ENCODE results near the gene CYB5B. TPM values are rescaled to one million over a fixed set of nuclear protein-coding genes. Genes with fewer than 3 reads are reported as not detected.

CYB5B gene
- total and polyA plus RNA-seq, 4 donors, result 38.7 to 86.3 (median 45.8) TPM

GRCh38 chr16:69485816-69486215, 61.4 kb downstream of the CYB5B start:
- no peak overlapping the region for H3K4me3 ChIP-seq (ENCODE audit: low read depth in 1 of 3, low read length in 3 of 3)
- H3K27ac ChIP-seq (ENCODE audit: low read depth in 1 of 2, low read length in 2 of 2), result no peak overlapping the region
- DNase-seq (ENCODE audit: low spot score), result no peak
- TF ChIP-seq GABPA (IDR thresholded peaks at IDR 0.05 in 1 of 2, conservative IDR thresholded peaks at IDR 0.05 in 1 of 2) (no peak), HNF4G (IDR thresholded peaks at IDR 0.05) (no peak), HNF4A (conservative IDR thresholded peaks at IDR 0.05) (no peak), FOXA2 (IDR thresholded peaks at IDR 0.05) (no peak), FOXA1 (IDR thresholded peaks at IDR 0.05) (no peak), JUND (IDR thresholded peaks at IDR 0.05) (no peak), ATF3 (IDR thresholded peaks at IDR 0.05) (no peak), MAX (IDR thresholded peaks at IDR 0.05) (no peak), NR2F2 (IDR thresholded peaks at IDR 0.05) (no peak), SP1 (IDR thresholded peaks at IDR 0.05) (no peak), YY1 (IDR thresholded peaks at IDR 0.05) (no peak), EGR1 (IDR thresholded peaks at IDR 0.05; ENCODE audit: low read depth in 2 of 2) (no peak), REST (IDR thresholded peaks at IDR 0.05) (no peak), RXRA (IDR thresholded peaks at IDR 0.05) (no peak)
- H3K9me3 ChIP-seq (ENCODE audit: control insufficient read depth in 4 of 4, low read length in 3 of 4), result no peaks in the 10 kb centered on the region
- H3K4me1 ChIP-seq (ENCODE audit: control insufficient read depth in 4 of 4, insufficient read depth in 4 of 4, low read length in 3 of 4), result peaks cover 0 to 10% (median 0%) of the 10 kb centered on the region in 4 donors
- WGBS, result 93% methylated on average over 6 of the region's 6 CpGs
- no peaks in the 10 kb centered on the region for H3K27me3 ChIP-seq (ENCODE audit: control insufficient read depth in 4 of 4, insufficient read depth in 4 of 4, low read length in 3 of 4)
- no peaks in the 10 kb centered on the region for H3K36me3 ChIP-seq (ENCODE audit: control insufficient read depth in 4 of 4, insufficient read depth in 3 of 4, low read depth in 1 of 4, low read length in 3 of 4)
- no peak overlapping the region for H3K9ac ChIP-seq (ENCODE audit: low read depth in 1 of 2, low read length in 2 of 2)

GRCh38 chr16:69486272-69486671, 61.9 kb downstream of the CYB5B start:
- H3K27ac ChIP-seq (ENCODE audit: low read depth in 1 of 2, low read length in 2 of 2), result no peak overlapping the region
- TF ChIP-seq ZBTB33 (IDR thresholded peaks at IDR 0.05) (no peak), NR2F2 (IDR thresholded peaks at IDR 0.05) (no peak), CTCF (IDR thresholded peaks at IDR 0.05; ENCODE audit: low read depth, low read length, missing input control) (no peak), YY1 (IDR thresholded peaks at IDR 0.05) (no peak), TAF1 (conservative IDR thresholded peaks at IDR 0.05) (no peak), REST (IDR thresholded peaks at IDR 0.05) (no peak), RAD21 (IDR thresholded peaks at IDR 0.05) (no peak), SP1 (IDR thresholded peaks at IDR 0.05) (no peak), MAX (IDR thresholded peaks at IDR 0.05) (no peak), HNF4A (conservative IDR thresholded peaks at IDR 0.05) (no peak), FOXA2 (IDR thresholded peaks at IDR 0.05) (no peak), EGR1 (IDR thresholded peaks at IDR 0.05; ENCODE audit: low read depth in 2 of 2) (no peak), HNF4G (IDR thresholded peaks at IDR 0.05) (no peak), FOXA1 (IDR thresholded peaks at IDR 0.05) (no peak), JUND (IDR thresholded peaks at IDR 0.05) (no peak), RXRA (IDR thresholded peaks at IDR 0.05) (no peak), GABPA (IDR thresholded peaks at IDR 0.05 in 1 of 2, conservative IDR thresholded peaks at IDR 0.05 in 1 of 2) (no peak), ATF3 (IDR thresholded peaks at IDR 0.05) (no peak)
- DNase-seq (ENCODE audit: low spot score), result no peak
- no peaks in the 10 kb centered on the region for H3K9me3 ChIP-seq (ENCODE audit: control insufficient read depth in 4 of 4, low read length in 3 of 4)
- no peak overlapping the region for H3K9ac ChIP-seq (ENCODE audit: low read depth in 1 of 2, low read length in 2 of 2)
- WGBS, result 86% methylated on average over 5 of the region's 5 CpGs
- H3K36me3 ChIP-seq (ENCODE audit: control insufficient read depth in 4 of 4, insufficient read depth in 3 of 4, low read depth in 1 of 4, low read length in 3 of 4), result no peaks in the 10 kb centered on the region
- H3K27me3 ChIP-seq (ENCODE audit: control insufficient read depth in 4 of 4, insufficient read depth in 4 of 4, low read length in 3 of 4), result no peaks in the 10 kb centered on the region
- H3K4me1 ChIP-seq (ENCODE audit: control insufficient read depth in 4 of 4, insufficient read depth in 4 of 4, low read length in 3 of 4), result peaks cover 0 to 10% (median 0%) of the 10 kb centered on the region in 4 donors
- no peak overlapping the region for H3K4me3 ChIP-seq (ENCODE audit: low read depth in 1 of 3, low read length in 3 of 3)

Data from liver (tissue), 9 donors.